Measurements from ENCODE around the gene PUS1. TPM values are rescaled to one million over a fixed set of nuclear protein-coding genes. Genes with fewer than 3 reads are reported as not detected.

PUS1 gene
- total RNA-seq, 2 donors from 2014 or later, result 37.3 to 53.4 TPM

DNA sequence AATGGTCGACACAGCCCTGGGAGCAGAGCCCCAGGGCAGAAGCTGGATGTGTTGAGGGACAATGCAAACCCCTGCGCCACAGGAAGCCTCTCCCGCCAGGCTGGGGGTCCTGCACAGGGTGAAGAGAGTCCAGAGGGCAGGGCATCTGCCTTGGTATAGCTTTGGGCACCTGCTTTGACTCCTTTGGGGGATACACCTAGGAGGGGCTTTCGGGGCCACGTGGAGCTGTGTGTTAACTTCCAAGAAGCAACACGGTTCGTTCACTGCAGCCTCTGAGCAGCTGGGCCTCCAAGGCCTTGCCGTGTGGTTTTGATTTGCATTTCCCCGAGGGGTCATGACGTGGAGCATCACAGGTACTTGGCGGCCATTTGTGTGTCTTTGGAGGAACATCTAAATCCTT is 5.8 kb upstream of the PUS1 start:
- Mint-ChIP-seq H3K9me3 (no peaks in the 10 kb centered on the region), H3K4me1 (ENCODE audit: low read depth) (peaks cover 8% of the 10 kb centered on the region), H3K27me3 (ENCODE audit: low read depth) (no peaks in the 10 kb centered on the region), H3K36me3 (ENCODE audit: insufficient read depth in 2 of 2) (no peaks in the 10 kb centered on the region), H3K4me3 (no peak overlapping the region), H3K27ac (no peak overlapping the region)
- DNase-seq, result no peak
- peak in 1 of 2 donors; percentile 12 for ATAC-seq (replicated peaks in 1 of 2)

DNA sequence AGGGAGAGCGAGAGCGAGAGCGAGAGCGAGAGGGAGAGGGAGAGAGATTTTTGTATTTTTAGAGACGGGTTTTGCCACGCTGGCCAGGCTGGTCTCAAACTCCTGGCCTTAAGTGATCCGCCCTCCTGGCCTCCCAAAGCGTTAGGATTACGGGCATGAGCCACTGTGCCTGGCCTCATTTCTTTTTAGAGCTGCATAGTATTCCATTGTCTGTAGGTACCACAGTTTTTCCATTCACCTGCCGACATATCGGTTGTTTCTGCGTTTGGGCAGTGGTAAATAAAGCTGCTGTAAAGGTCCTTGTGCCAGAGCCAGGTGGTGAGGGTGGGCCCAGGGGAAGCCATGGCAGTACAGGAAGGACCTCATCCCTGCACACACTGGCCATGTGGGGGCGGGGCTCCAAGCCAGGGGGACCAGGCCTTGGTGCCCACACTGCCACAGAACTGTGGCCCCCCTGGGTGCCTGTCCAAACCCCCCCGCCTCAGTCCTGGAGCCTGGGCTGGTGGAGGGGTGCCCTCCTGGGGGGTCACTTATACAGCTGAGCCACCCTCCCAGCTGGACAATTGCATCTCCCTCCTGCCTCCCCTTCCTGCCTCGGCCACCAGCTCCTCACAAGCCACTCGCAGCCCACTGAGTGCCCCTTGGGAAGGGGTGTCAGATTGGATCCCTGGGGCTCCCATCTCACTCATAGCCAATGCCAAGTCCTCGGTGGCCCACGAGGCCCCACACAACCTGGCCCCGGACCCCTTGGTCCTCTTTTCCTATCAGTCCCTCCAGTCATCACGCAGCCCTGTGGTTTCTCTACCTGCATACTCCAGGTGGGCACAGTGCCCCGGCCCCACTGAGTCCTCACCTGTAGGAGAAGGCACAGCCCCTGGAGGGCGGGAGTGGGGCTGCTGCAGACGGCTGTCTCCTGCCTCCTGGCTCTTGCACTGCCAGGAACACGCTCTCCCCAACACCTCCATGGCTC is 1.7 kb upstream of the PUS1 start:
- H3K4me3 Mint-ChIP-seq, result peak overlapping the region; percentile 96 to 100
- no peak for ATAC-seq (replicated peaks in 1 of 2)
- H3K9me3 Mint-ChIP-seq, result no peaks in the 10 kb centered on the region
- no peak overlapping the region for H3K27ac Mint-ChIP-seq
- no peak for DNase-seq
- H3K27me3 Mint-ChIP-seq (ENCODE audit: low read depth), result no peaks in the 10 kb centered on the region
- peaks cover 5 to 8% of the 10 kb centered on the region in 2 donors for H3K36me3 Mint-ChIP-seq (ENCODE audit: insufficient read depth in 2 of 2)
- H3K4me1 Mint-ChIP-seq (ENCODE audit: low read depth), result peaks cover 29% of the 10 kb centered on the region

DNA sequence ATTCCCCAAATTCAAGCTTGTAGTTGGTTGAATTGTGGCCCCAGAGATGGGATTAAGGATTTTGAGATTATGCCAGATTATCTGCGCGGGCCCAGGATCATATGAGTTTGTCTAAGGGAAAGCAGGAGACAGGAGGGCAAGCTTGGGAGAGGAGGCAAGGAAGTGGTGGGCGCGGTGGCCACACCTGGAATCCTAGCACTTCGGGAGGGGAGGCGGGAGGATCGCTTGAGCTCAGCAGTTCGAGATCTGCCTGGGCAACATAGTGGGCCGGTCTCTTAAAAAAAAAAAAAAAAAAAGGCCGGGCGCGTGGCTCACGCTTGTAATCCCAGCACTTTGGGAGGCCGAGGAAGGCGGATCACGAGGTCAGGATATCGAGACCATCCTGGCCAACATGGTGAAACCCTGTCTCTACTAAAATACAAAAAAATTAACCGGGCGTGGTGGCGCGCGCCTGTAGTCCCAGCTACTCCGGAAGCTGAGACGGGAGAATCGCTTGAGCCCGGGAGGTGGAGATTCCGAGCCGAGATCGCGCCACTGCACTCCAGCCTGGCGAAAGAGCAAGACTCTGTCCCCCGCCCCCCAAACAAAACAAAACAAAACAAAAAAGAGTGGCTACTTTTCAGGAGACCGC is 881 bp upstream of the PUS1 start:
- Mint-ChIP-seq H3K9me3 (no peaks in the 10 kb centered on the region), H3K4me1 (ENCODE audit: low read depth) (peaks cover 33% of the 10 kb centered on the region)

DNA sequence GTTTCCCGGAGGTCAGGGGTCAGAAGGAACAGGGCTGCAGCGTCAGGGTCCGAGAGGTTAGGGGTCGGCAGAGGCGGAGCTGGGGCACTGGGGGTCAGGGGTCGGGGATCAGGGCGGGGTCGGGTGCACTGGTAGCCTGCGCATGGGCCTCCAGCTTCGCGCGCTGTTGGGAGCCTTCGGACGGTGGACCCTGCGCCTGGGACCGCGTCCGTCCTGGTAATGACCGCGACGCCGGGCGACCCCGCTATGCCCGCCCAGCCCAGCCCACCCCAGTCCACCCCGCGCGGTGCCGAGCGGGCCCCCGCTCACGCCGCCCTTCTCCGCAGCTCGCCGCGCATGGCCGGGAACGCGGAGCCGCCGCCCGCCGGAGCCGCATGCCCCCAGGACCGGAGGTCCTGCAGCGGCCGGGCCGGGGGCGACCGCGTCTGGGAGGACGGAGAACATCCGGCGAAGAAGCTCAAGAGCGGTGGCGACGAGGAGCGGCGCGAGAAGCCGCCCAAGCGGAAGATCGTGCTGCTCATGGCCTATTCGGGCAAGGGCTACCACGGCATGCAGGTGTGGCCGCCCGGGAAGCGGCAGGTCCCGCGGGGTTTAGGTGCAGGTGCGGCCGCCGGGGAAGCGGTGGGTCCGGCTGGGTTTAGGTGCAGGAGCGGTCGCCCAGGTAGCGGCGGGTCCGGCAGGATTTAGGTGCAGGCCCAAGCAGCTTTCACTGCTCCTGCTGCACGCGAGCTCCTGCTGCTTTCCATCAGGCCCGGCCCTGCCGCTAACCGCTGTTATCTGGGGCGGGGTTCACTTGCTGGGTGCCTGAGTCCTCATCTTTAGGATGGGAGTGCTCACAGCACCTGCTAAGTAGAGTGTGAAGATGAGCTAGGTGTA is 743 bp downstream of the PUS1 start:
- peak overlapping the region; percentile 95 for H3K27ac Mint-ChIP-seq
- ATAC-seq (replicated peaks in 1 of 2) (peak; percentile 6 to 20), DNase-seq (peak; percentile 34 to 42)
- no peaks in the 10 kb centered on the region for H3K9me3 Mint-ChIP-seq
- H3K27me3 Mint-ChIP-seq (ENCODE audit: low read depth), result no peaks in the 10 kb centered on the region
- peaks cover 39% of the 10 kb centered on the region for H3K4me1 Mint-ChIP-seq (ENCODE audit: low read depth)
- peaks cover 13 to 20% of the 10 kb centered on the region in 2 donors for H3K36me3 Mint-ChIP-seq (ENCODE audit: insufficient read depth in 2 of 2)
- H3K4me3 Mint-ChIP-seq, result peak overlapping the region; percentile 96 to 100

More for the DNA sequence above, 881 bp upstream of the PUS1 start:
- ATAC-seq (replicated peaks in 1 of 2) (peak; percentile 2 to 6), DNase-seq (no peak)
- Mint-ChIP-seq H3K27me3 (ENCODE audit: low read depth) (no peaks in the 10 kb centered on the region), H3K4me3 (peak overlapping the region; percentile 96 to 100), H3K36me3 (ENCODE audit: insufficient read depth in 2 of 2) (peaks cover 7 to 13% of the 10 kb centered on the region in 2 donors), H3K27ac (peak overlapping the region; percentile 84)

DNA sequence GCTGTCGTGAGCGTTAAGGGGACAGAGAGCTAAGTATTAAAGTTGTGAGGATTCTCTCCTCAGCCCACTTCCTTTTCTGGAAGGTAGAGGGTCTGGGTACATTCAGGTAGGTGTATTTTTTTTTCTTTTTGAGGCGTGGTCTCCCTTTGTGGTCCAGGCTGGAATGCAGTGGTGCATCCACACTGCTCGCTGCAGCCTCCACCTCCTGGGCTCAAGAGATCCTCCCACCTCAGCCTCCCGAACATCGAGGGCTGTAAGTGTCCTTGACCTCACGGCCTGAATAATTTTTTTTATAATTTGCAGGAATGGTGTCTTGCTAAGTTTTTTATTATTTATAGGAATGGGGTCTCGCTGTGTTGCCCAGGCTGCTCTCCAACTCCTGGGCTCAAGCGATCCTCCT is 1.4 kb downstream of the PUS1 start:
- ATAC-seq (replicated peaks in 1 of 2) (no peak), DNase-seq (no peak)
- Mint-ChIP-seq H3K4me1 (ENCODE audit: low read depth) (peaks cover 39% of the 10 kb centered on the region), H3K27me3 (ENCODE audit: low read depth) (no peaks in the 10 kb centered on the region), H3K36me3 (ENCODE audit: insufficient read depth in 2 of 2) (peaks cover 13 to 20% of the 10 kb centered on the region in 2 donors), H3K27ac (peak overlapping the region; percentile 36), H3K9me3 (no peaks in the 10 kb centered on the region), H3K4me3 (peak overlapping the region; percentile 93 to 100)

DNA sequence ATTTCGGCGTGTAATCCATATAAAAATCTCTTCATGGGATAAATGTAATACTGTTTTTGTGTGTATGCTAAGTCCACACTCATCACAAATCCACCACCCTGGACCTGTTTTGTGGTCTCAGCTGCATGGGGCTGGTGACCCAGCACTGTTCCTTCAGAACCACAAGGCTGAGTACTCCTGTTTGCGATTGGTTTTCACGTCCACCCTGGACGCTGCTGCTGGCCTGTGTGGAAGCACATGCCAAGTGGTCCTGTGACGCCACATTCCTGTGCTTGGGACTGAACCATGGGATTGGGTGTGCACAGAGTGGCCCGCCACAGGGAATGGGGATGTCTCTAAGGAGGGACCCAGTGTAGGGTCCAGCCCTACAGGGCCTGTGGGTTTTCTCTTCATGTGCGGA is 4.3 kb downstream of the PUS1 start:
- H3K9me3 Mint-ChIP-seq, result no peaks in the 10 kb centered on the region
- ATAC-seq (replicated peaks in 1 of 2), result no peak
- peak overlapping the region; percentile 1 for H3K27ac Mint-ChIP-seq
- no peak for DNase-seq
- H3K4me1 Mint-ChIP-seq (ENCODE audit: low read depth), result peaks cover 31% of the 10 kb centered on the region
- H3K36me3 Mint-ChIP-seq (ENCODE audit: insufficient read depth in 2 of 2), result peaks cover 15 to 23% of the 10 kb centered on the region in 2 donors
- no peaks in the 10 kb centered on the region for H3K27me3 Mint-ChIP-seq (ENCODE audit: low read depth)
- no peak overlapping the region for H3K4me3 Mint-ChIP-seq

DNA sequence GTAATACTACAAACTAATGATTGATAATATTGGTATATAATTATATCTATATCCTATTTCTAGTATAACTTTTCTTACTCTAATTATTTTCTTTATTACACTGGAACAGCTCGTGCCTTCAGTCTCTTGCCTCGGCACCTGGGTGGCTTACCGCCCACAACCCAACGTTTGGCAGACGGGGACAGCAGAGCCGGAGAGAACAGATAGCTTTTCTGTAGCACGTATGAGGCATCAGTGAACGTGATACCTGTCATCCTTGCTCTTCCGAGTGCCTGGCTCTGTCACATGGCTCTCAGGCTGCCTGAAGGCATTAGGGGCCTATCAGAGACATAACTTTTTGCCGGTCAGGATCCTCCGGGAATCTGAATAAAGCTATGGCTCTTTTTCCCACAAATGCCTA is 5.5 kb downstream of the PUS1 start:
- Mint-ChIP-seq H3K9me3 (no peaks in the 10 kb centered on the region), H3K36me3 (ENCODE audit: insufficient read depth in 2 of 2) (peaks cover 13 to 22% of the 10 kb centered on the region in 2 donors), H3K27me3 (ENCODE audit: low read depth) (no peaks in the 10 kb centered on the region), H3K4me1 (ENCODE audit: low read depth) (peaks cover 29% of the 10 kb centered on the region), H3K4me3 (no peak overlapping the region), H3K27ac (no peak overlapping the region)
- no peak for DNase-seq
- no peak for ATAC-seq (replicated peaks in 1 of 2)

DNA sequence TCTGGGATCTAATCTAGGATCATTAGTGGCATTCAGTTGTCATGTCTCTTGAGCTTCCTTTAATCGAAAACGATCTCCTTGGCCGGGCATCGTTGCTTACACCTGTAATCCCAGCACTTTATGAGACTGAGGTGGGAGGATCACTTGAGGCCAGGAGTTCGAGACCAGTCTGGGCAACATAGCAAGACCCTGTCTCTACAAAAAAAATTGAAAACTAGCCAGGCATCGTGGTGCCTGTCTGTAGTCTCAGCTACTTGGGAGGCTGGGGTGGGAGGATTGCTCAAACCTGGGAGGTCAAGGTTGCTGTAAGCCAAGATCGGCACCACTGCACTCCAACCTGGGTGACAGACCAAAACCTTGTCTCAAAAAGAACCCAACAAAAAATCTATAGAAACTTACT is 9.0 kb downstream of the PUS1 start:
- Mint-ChIP-seq H3K36me3 (ENCODE audit: insufficient read depth in 2 of 2) (peaks cover 8 to 22% of the 10 kb centered on the region in 2 donors), H3K9me3 (no peaks in the 10 kb centered on the region)

DNA sequence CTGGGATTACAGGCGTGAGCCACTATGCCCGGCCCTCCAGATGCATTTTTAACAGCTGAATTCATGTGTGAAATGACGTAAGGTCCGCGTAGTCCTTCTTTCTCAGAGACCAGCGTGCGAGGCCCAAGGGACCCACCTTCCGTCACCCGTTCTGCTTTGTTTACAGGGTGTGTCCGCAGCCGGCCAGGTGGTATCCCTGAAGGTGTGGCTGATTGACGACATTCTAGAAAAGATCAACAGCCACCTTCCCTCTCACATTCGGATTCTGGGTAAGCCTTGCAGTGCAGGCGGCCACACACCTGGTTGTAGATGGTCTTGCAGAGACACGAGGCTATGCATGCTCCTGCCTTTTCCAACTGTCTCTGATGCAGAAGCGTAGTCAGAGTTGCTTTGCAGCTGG is 9.9 kb downstream of the PUS1 start:
- H3K27ac Mint-ChIP-seq, result no peak overlapping the region
- DNase-seq (no peak), ATAC-seq (replicated peaks in 1 of 2) (no peak)
- no peaks in the 10 kb centered on the region for H3K9me3 Mint-ChIP-seq
- peaks cover 2 to 19% of the 10 kb centered on the region in 2 donors for H3K36me3 Mint-ChIP-seq (ENCODE audit: insufficient read depth in 2 of 2)
- no peak overlapping the region for H3K4me3 Mint-ChIP-seq
- no peaks in the 10 kb centered on the region for H3K27me3 Mint-ChIP-seq (ENCODE audit: low read depth)
- no peaks in the 10 kb centered on the region for H3K4me1 Mint-ChIP-seq (ENCODE audit: low read depth)

More for the DNA sequence above, 9.0 kb downstream of the PUS1 start:
- H3K4me3 Mint-ChIP-seq, result no peak overlapping the region
- no peaks in the 10 kb centered on the region for H3K27me3 Mint-ChIP-seq (ENCODE audit: low read depth)
- no peak for ATAC-seq (replicated peaks in 1 of 2)
- no peak overlapping the region for H3K27ac Mint-ChIP-seq
- peaks cover 6% of the 10 kb centered on the region for H3K4me1 Mint-ChIP-seq (ENCODE audit: low read depth)
- DNase-seq, result no peak

DNA sequence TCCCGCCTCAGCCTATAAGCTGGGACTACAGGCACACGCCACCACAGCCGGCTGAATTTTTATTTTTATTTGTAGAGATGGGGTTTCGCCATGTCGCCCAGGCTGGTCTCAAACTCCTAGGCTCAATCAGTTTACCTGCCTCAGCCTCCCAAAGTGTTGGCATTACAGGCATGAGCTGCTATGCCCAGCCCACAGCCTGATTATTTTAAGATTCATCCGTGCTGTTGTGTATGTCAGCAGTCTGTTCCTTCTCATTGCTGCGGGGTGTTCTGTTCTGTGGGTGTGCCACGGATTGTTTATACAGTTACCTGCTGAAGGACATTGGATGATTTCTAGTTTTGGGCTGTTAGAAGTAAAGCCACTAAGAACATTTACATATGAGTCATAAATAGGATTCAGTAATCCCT is 11.1 kb downstream of the PUS1 start:
- H3K27me3 Mint-ChIP-seq (ENCODE audit: low read depth), result no peaks in the 10 kb centered on the region
- ATAC-seq (replicated peaks in 1 of 2), result no peak
- no peaks in the 10 kb centered on the region for H3K4me1 Mint-ChIP-seq (ENCODE audit: low read depth)
- H3K9me3 Mint-ChIP-seq, result no peaks in the 10 kb centered on the region
- H3K27ac Mint-ChIP-seq, result no peak overlapping the region
- no peak for DNase-seq
- H3K36me3 Mint-ChIP-seq (ENCODE audit: insufficient read depth in 2 of 2), result peaks cover 2 to 19% of the 10 kb centered on the region in 2 donors
- H3K4me3 Mint-ChIP-seq, result no peak overlapping the region

DNA sequence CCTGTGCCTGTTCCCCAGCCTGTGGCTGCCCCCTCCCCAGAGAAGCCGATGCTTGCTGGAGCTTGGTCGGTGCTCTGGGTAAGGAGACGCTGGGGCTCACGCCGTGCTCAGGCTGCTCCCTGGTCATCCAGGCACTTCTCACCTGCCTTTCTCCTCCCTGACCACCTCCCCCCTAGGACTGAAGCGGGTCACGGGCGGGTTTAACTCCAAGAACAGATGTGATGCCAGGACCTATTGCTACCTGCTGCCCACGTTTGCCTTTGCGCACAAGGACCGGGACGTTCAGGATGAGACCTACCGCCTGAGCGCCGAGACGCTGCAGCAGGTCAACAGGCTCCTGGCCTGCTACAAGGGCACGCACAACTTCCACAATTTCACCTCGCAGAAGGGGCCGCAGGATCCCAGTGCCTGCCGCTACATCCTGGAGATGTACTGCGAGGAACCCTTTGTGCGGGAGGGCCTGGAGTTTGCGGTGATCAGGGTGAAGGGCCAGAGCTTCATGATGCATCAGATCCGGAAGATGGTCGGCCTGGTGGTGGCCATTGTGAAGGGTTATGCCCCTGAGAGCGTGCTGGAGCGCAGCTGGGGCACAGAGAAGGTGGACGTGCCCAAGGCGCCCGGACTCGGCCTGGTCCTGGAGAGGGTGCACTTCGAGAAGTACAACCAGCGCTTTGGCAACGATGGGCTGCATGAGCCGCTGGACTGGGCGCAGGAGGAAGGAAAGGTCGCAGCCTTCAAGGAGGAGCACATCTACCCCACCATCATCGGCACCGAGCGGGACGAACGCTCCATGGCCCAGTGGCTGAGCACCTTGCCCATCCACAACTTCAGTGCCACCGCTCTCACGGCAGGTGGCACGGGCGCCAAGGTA is 12.3 kb downstream of the PUS1 start:
- no peak overlapping the region for H3K27ac Mint-ChIP-seq
- no peaks in the 10 kb centered on the region for H3K9me3 Mint-ChIP-seq
- H3K4me3 Mint-ChIP-seq, result no peak overlapping the region
- DNase-seq, result no peak
- no peaks in the 10 kb centered on the region for H3K27me3 Mint-ChIP-seq (ENCODE audit: low read depth)
- H3K36me3 Mint-ChIP-seq (ENCODE audit: insufficient read depth in 2 of 2), result peaks cover 2 to 19% of the 10 kb centered on the region in 2 donors
- no peak for ATAC-seq (replicated peaks in 1 of 2)
- H3K4me1 Mint-ChIP-seq (ENCODE audit: low read depth), result no peaks in the 10 kb centered on the region

DNA sequence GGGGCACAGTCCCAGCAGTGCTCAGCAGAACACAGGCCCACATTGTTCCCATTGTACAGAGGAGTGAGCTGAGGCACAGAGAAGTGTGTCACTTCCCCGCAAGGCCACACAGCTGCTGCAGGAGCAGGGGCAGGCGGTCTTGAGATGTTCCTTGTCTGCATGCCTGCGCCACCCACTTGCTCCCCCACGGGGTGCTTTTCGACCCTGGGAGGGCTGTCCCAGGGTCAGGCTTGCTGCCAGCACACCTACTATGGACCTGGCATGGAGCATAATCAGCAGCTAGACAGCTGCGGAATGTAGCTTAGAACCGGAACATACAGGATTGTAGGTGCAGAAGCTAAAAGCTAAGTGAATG is 12.9 kb downstream of the PUS1 start:
- no peak overlapping the region for H3K27ac Mint-ChIP-seq
- H3K9me3 Mint-ChIP-seq, result no peaks in the 10 kb centered on the region
- no peak for DNase-seq
- no peaks in the 10 kb centered on the region for H3K4me1 Mint-ChIP-seq (ENCODE audit: low read depth)
- H3K27me3 Mint-ChIP-seq (ENCODE audit: low read depth), result no peaks in the 10 kb centered on the region
- peaks cover 2 to 19% of the 10 kb centered on the region in 2 donors for H3K36me3 Mint-ChIP-seq (ENCODE audit: insufficient read depth in 2 of 2)
- no peak for ATAC-seq (replicated peaks in 1 of 2)
- H3K4me3 Mint-ChIP-seq, result no peak overlapping the region
